Stimulated activated CD8-positive, alpha-beta memory T cell treated with anti-CD3 and anti-CD28 coated beads, Interleukin-7, amount 100 ng/mL, for 48 hours (primary cell): ENCODE measurements around the gene NAXE.
"Not testable (repeated sequence)": the region's sequence is repeated elsewhere in the genome, so short reads cannot be mapped to it uniquely, and the experiment has no call there.

Source experiments
- DNase-seq, 2 donors: peaks; one replicate each; pipeline ENCODE4 v3.0.0-alpha.2; 2020; ENCODE audit warnings: low read depth in 1 of 2; ENCODE audit errors: extremely low read depth in 1 of 2

Gene NAXE

GRCh38 chr1:156618853-156619581 lies 27.4 kb downstream of the NAXE start, which contains the start of gene HAPLN2:
Gene HAPLN2, plus strand, starts transcription at chr1:156619415. Its CDS starts 4,076 bp downstream, at chr1:156623491.
- DNase-seq, result no peak

GRCh38 chr1:156619582-156619955 lies 28.0 kb downstream of the NAXE start:
- no peak for DNase-seq

GRCh38 chr1:156622581-156623297 lies 31.2 kb downstream of the NAXE start:
- DNase-seq, result no peak

GRCh38 chr1:156623946-156624813 lies 32.6 kb downstream of the NAXE start:
- DNase-seq, result no peak

GRCh38 chr1:156624814-156625435 lies 33.3 kb downstream of the NAXE start:
- DNase-seq, result no peak

- no peak for DNase-seq
Observed at GRCh38 chr1:156625436-156626078, 34.0 kb downstream of the NAXE start.

- DNase-seq, result no peak
Observed at GRCh38 chr1:156626079-156626438, 34.5 kb downstream of the NAXE start.

- no peak for DNase-seq
Observed at GRCh38 chr1:156627313-156627880, 35.8 kb downstream of the NAXE start.

- no peak for DNase-seq
Observed at GRCh38 chr1:156629823-156630449, 38.4 kb downstream of the NAXE start.

- not testable (repeated sequence) for DNase-seq
Observed at GRCh38 chr1:156631152-156631551, 39.6 kb downstream of the NAXE start.

GRCh38 chr1:156632355-156632754 lies 40.8 kb downstream of the NAXE start:
- no peak for DNase-seq

- no peak for DNase-seq
Observed at GRCh38 chr1:156638189-156638985, 46.8 kb downstream of the NAXE start.

GRCh38 chr1:156639601-156640101 lies 48.1 kb downstream of the NAXE start:
- DNase-seq, result no peak

- no peak for DNase-seq
Observed at GRCh38 chr1:156640842-156641706, 49.5 kb downstream of the NAXE start.

- DNase-seq, result no peak
Observed at GRCh38 chr1:156641761-156642264, 50.2 kb downstream of the NAXE start, which contains the start of gene BCAN. Gene BCAN, plus strand, starts transcription at chr1:156642117. Its CDS starts 3,938 bp downstream, at chr1:156646055.

GRCh38 chr1:156642265-156643048 lies 50.9 kb downstream of the NAXE start:
- no peak for DNase-seq
